HUES48 (cell line): ENCODE results near the gene DCANP1.

Experiments
- H3K27ac ChIP-seq: one replicate; pipeline ENCODE4 v1.7.0; 2013; ENCODE audit warnings: low read depth, low read length, inconsistent platforms
- H3K27me3 ChIP-seq: 2 replicates; pipeline ENCODE4 v1.6.1; 2013; ENCODE audit warnings: mild to moderate bottlenecking, low read length; ENCODE audit not compliant: control insufficient read depth, insufficient read depth
- H3K36me3 ChIP-seq: 2 replicates; pipeline ENCODE4 v1.6.1; 2013; ENCODE audit warnings: low read length; ENCODE audit not compliant: control insufficient read depth, insufficient read depth
- H3K4me1 ChIP-seq: 2 replicates; pipeline ENCODE4 v1.6.1; 2013; ENCODE audit warnings: mild to moderate bottlenecking, low read length; ENCODE audit not compliant: control insufficient read depth, insufficient read depth
- H3K4me3 ChIP-seq: 2 replicates; pipeline ENCODE4 v1.5.1; 2013; ENCODE audit warnings: mild to moderate bottlenecking, low read depth, low read length
- H3K9ac ChIP-seq: 2 replicates; pipeline ENCODE4 v1.6.1; 2013; ENCODE audit warnings: mild to moderate bottlenecking, low read depth, low read length, moderate library complexity
- H3K9me3 ChIP-seq: 2 replicates; pipeline ENCODE4 v1.6.1; 2013; ENCODE audit warnings: low read length; ENCODE audit not compliant: control insufficient read depth, insufficient read depth

Gene DCANP1

GRCh38 chr5:135455876-135456237 is 8.7 kb upstream of the DCANP1 start:
- H3K27ac ChIP-seq: no peak overlapping the region
- H3K9ac ChIP-seq: no peak overlapping the region

GRCh38 chr5:135454946-135455345 is 7.8 kb upstream of the DCANP1 start:
- no peaks in the 10 kb centered on the region for H3K9me3 ChIP-seq
- no peaks in the 10 kb centered on the region for H3K36me3 ChIP-seq
- no peaks in the 10 kb centered on the region for H3K4me1 ChIP-seq
- no peak overlapping the region for H3K4me3 ChIP-seq
- no peak overlapping the region for H3K27ac ChIP-seq
- peaks cover 33% of the 10 kb centered on the region for H3K27me3 ChIP-seq
- no peak overlapping the region for H3K9ac ChIP-seq

More at GRCh38 chr5:135455876-135456237, 8.7 kb upstream of the DCANP1 start:
- Histone ChIP-seq H3K4me3 (no peak overlapping the region), H3K4me1 (no peaks in the 10 kb centered on the region), H3K36me3 (no peaks in the 10 kb centered on the region), H3K27me3 (peaks cover 38% of the 10 kb centered on the region), H3K9me3 (no peaks in the 10 kb centered on the region)

- no peaks in the 10 kb centered on the region for H3K9me3 ChIP-seq
- no peak overlapping the region for H3K27ac ChIP-seq
- no peak overlapping the region for H3K9ac ChIP-seq
- H3K27me3 ChIP-seq: peaks cover 21% of the 10 kb centered on the region
- H3K4me3 ChIP-seq: no peak overlapping the region
- H3K36me3 ChIP-seq: no peaks in the 10 kb centered on the region
- no peaks in the 10 kb centered on the region for H3K4me1 ChIP-seq
These were observed 6.5 kb upstream of the DCANP1 start for GRCh38 chr5:135453613-135454012.

GRCh38 chr5:135452321-135453030 is 5.3 kb upstream of the DCANP1 start, which contains the start of gene TIFAB:
Gene TIFAB (minus strand): TSS chr5:135452351. CDS start chr5:135449939, 2,412 bp downstream.
- Histone ChIP-seq H3K4me1 (peaks cover 4% of the 10 kb centered on the region), H3K4me3 (no peak within 1 kb of the TSS), H3K9me3 (no peaks in the 10 kb centered on the region), H3K27me3 (peaks cover 14% of the 10 kb centered on the region), H3K36me3 (no peaks in the 10 kb centered on the region), H3K9ac (no peak within 1 kb of the TSS), H3K27ac (no peak within 1 kb of the TSS)

- Histone ChIP-seq H3K4me1 (peaks cover 4% of the 10 kb centered on the region), H3K27me3 (peaks cover 8% of the 10 kb centered on the region), H3K9ac (no peak overlapping the region), H3K4me3 (no peak overlapping the region), H3K27ac (no peak overlapping the region), H3K36me3 (no peaks in the 10 kb centered on the region), H3K9me3 (no peaks in the 10 kb centered on the region)
These were observed 4.6 kb upstream of the DCANP1 start for GRCh38 chr5:135451581-135452320.

GRCh38 chr5:135450952-135451351 is 3.8 kb upstream of the DCANP1 start:
- Histone ChIP-seq H3K27ac (no peak overlapping the region), H3K9ac (no peak overlapping the region), H3K4me3 (no peak overlapping the region), H3K36me3 (no peaks in the 10 kb centered on the region), H3K4me1 (peaks cover 4% of the 10 kb centered on the region), H3K27me3 (peaks cover 5% of the 10 kb centered on the region; the same call in 1 of the 2 replicates), H3K9me3 (no peaks in the 10 kb centered on the region)

- no peak overlapping the region for H3K27ac ChIP-seq
These were observed 3.2 kb upstream of the DCANP1 start for GRCh38 chr5:135450336-135450735.

GRCh38 chr5:135449644-135450043 is 2.5 kb upstream of the DCANP1 start:
- Histone ChIP-seq H3K4me1 (peaks cover 4% of the 10 kb centered on the region), H3K36me3 (no peaks in the 10 kb centered on the region), H3K27me3 (no peaks in the 10 kb centered on the region), H3K9ac (no peak overlapping the region), H3K9me3 (no peaks in the 10 kb centered on the region), H3K4me3 (no peak overlapping the region), H3K27ac (no peak overlapping the region)

More at GRCh38 chr5:135450336-135450735, 3.2 kb upstream of the DCANP1 start:
- H3K27me3 ChIP-seq: no peaks in the 10 kb centered on the region
- H3K9me3 ChIP-seq: no peaks in the 10 kb centered on the region
- H3K36me3 ChIP-seq: no peaks in the 10 kb centered on the region
- H3K9ac ChIP-seq: no peak overlapping the region
- H3K4me3 ChIP-seq: no peak overlapping the region
- peaks cover 4% of the 10 kb centered on the region for H3K4me1 ChIP-seq

- no peak overlapping the region for H3K4me3 ChIP-seq
- H3K9me3 ChIP-seq: no peaks in the 10 kb centered on the region
- no peaks in the 10 kb centered on the region for H3K36me3 ChIP-seq
- no peak overlapping the region for H3K27ac ChIP-seq
- no peaks in the 10 kb centered on the region for H3K27me3 ChIP-seq
- peaks cover 4% of the 10 kb centered on the region for H3K4me1 ChIP-seq
- no peak overlapping the region for H3K9ac ChIP-seq
These were observed 1.8 kb upstream of the DCANP1 start for GRCh38 chr5:135448791-135449507.

GRCh38 chr5:135448071-135448739 is 1.1 kb upstream of the DCANP1 start:
- H3K27me3 ChIP-seq: no peaks in the 10 kb centered on the region

More at GRCh38 chr5:135448071-135448739, 1.1 kb upstream of the DCANP1 start:
- Histone ChIP-seq H3K9me3 (no peaks in the 10 kb centered on the region), H3K36me3 (no peaks in the 10 kb centered on the region), H3K9ac (no peak overlapping the region), H3K4me3 (no peak overlapping the region), H3K4me1 (peaks cover 4% of the 10 kb centered on the region), H3K27ac (no peak overlapping the region)
